Skeletal muscle satellite cell (primary cell): ENCODE measurements around the gene MCTP2.
A peak's percentile ranks its signal among the peaks of the same experiment; 100 is the strongest.

ENCODE experiments used
- H3K27me3 ChIP-seq: 2 replicates; pipeline ENCODE4 v1.7.0; 2013; ENCODE audit warnings: low read length; ENCODE audit not compliant: control insufficient read depth, insufficient read depth
- H3K36me3 ChIP-seq: 2 replicates; pipeline ENCODE4 v1.7.0; 2013; ENCODE audit warnings: mild to moderate bottlenecking, control low read depth, low read length; ENCODE audit not compliant: insufficient read depth
- H3K4me1 ChIP-seq: 2 replicates; pipeline ENCODE4 v1.7.0; 2013; ENCODE audit warnings: low read length; ENCODE audit not compliant: control insufficient read depth, insufficient read depth
- H3K4me2 ChIP-seq: 2 replicates; pipeline ENCODE4 v1.7.0; 2013; ENCODE audit warnings: mild to moderate bottlenecking, low read length
- H3K4me3 ChIP-seq: 2 replicates; pipeline ENCODE4 v1.7.0; 2013; ENCODE audit warnings: low read length
- H3K9ac ChIP-seq: 2 replicates; pipeline ENCODE4 v1.7.0; 2013; ENCODE audit warnings: mild to moderate bottlenecking, low read depth, low read length, moderate library complexity
- H3K9me3 ChIP-seq: replicated peaks from 2 replicates; pipeline ENCODE4 v1.7.0; 2013; ENCODE audit warnings: mild to moderate bottlenecking, control low read depth, low read length

Gene MCTP2

GRCh38 chr15:94306700-94307650 is 75.6 kb downstream of the MCTP2 start:
- Histone ChIP-seq H3K27me3 (no peaks in the 10 kb centered on the region), H3K36me3 (no peaks in the 10 kb centered on the region), H3K4me3 (no peak overlapping the region), H3K4me2 (no peak overlapping the region), H3K4me1 (no peaks in the 10 kb centered on the region), H3K9ac (no peak overlapping the region), H3K9me3 (no peaks in the 10 kb centered on the region)

GRCh38 chr15:94312946-94313345 is 81.6 kb downstream of the MCTP2 start:
- Histone ChIP-seq H3K9me3 (no peaks in the 10 kb centered on the region), H3K4me1 (no peaks in the 10 kb centered on the region), H3K4me3 (no peak overlapping the region), H3K36me3 (no peaks in the 10 kb centered on the region), H3K4me2 (no peak overlapping the region), H3K9ac (no peak overlapping the region), H3K27me3 (no peaks in the 10 kb centered on the region)

GRCh38 chr15:94314639-94315038 is 83.3 kb downstream of the MCTP2 start:
- Histone ChIP-seq H3K4me2 (no peak overlapping the region), H3K4me1 (no peaks in the 10 kb centered on the region), H3K9ac (no peak overlapping the region), H3K4me3 (no peak overlapping the region), H3K36me3 (no peaks in the 10 kb centered on the region), H3K27me3 (no peaks in the 10 kb centered on the region), H3K9me3 (no peaks in the 10 kb centered on the region)

- no peaks in the 10 kb centered on the region for H3K27me3 ChIP-seq
- H3K9me3 ChIP-seq: no peaks in the 10 kb centered on the region
- no peaks in the 10 kb centered on the region for H3K4me1 ChIP-seq
- H3K9ac ChIP-seq: no peak overlapping the region
- H3K4me3 ChIP-seq: no peak overlapping the region
- H3K36me3 ChIP-seq: no peaks in the 10 kb centered on the region
- H3K4me2 ChIP-seq: no peak overlapping the region
Observed at GRCh38 chr15:94317211-94317610, 85.8 kb downstream of the MCTP2 start.

GRCh38 chr15:94322141-94322540 is 90.8 kb downstream of the MCTP2 start:
- Histone ChIP-seq H3K4me1 (peaks cover 4% of the 10 kb centered on the region), H3K4me3 (no peak overlapping the region), H3K9me3 (no peaks in the 10 kb centered on the region), H3K36me3 (no peaks in the 10 kb centered on the region), H3K4me2 (no peak overlapping the region), H3K9ac (no peak overlapping the region), H3K27me3 (no peaks in the 10 kb centered on the region)

- H3K4me1 ChIP-seq: peaks cover 4% of the 10 kb centered on the region
- H3K9ac ChIP-seq: no peak overlapping the region
- H3K36me3 ChIP-seq: no peaks in the 10 kb centered on the region
- H3K9me3 ChIP-seq: no peaks in the 10 kb centered on the region
- no peak overlapping the region for H3K4me2 ChIP-seq
- no peaks in the 10 kb centered on the region for H3K27me3 ChIP-seq
- no peak overlapping the region for H3K4me3 ChIP-seq
Observed at GRCh38 chr15:94323076-94323475, 91.7 kb downstream of the MCTP2 start.

- Histone ChIP-seq H3K4me1 (peaks cover 4% of the 10 kb centered on the region), H3K4me2 (peak overlapping the region; percentile 15), H3K4me3 (no peak overlapping the region), H3K36me3 (no peaks in the 10 kb centered on the region), H3K9ac (no peak overlapping the region), H3K27me3 (no peaks in the 10 kb centered on the region), H3K9me3 (no peaks in the 10 kb centered on the region)
Observed at GRCh38 chr15:94324117-94324826, 92.9 kb downstream of the MCTP2 start.

GRCh38 chr15:94324835-94325767 is 93.7 kb downstream of the MCTP2 start:
- Histone ChIP-seq H3K36me3 (no peaks in the 10 kb centered on the region), H3K9me3 (no peaks in the 10 kb centered on the region), H3K27me3 (no peaks in the 10 kb centered on the region), H3K4me1 (peaks cover 4% of the 10 kb centered on the region), H3K4me2 (no peak overlapping the region), H3K4me3 (no peak overlapping the region), H3K9ac (no peak overlapping the region)

GRCh38 chr15:94327356-94327936 is 96.1 kb downstream of the MCTP2 start:
- Histone ChIP-seq H3K4me1 (peaks cover 2% of the 10 kb centered on the region), H3K9ac (no peak overlapping the region), H3K4me2 (no peak overlapping the region), H3K27me3 (no peaks in the 10 kb centered on the region), H3K4me3 (no peak overlapping the region), H3K36me3 (no peaks in the 10 kb centered on the region), H3K9me3 (no peaks in the 10 kb centered on the region)

GRCh38 chr15:94331731-94332130 is 100.4 kb downstream of the MCTP2 start:
- Histone ChIP-seq H3K9me3 (no peaks in the 10 kb centered on the region), H3K9ac (no peak overlapping the region), H3K36me3 (no peaks in the 10 kb centered on the region), H3K4me1 (no peaks in the 10 kb centered on the region), H3K27me3 (no peaks in the 10 kb centered on the region), H3K4me2 (no peak overlapping the region), H3K4me3 (no peak overlapping the region)

- H3K4me2 ChIP-seq: no peak overlapping the region
- no peak overlapping the region for H3K4me3 ChIP-seq
- H3K9ac ChIP-seq: no peak overlapping the region
- H3K36me3 ChIP-seq: no peaks in the 10 kb centered on the region
- no peaks in the 10 kb centered on the region for H3K4me1 ChIP-seq
- no peaks in the 10 kb centered on the region for H3K27me3 ChIP-seq
- H3K9me3 ChIP-seq: no peaks in the 10 kb centered on the region
Observed at GRCh38 chr15:94335616-94336015, 104.3 kb downstream of the MCTP2 start.
